Tibial nerve (tissue), 4 donors: ENCODE data around the gene AK9.

Experiments
- CTCF ChIP-seq, 5 experiments: fragments of 200-600 bp in 3 of 5; fragments of 450-650 bp in 2 of 5; sonication (generic) in 3 of 5; IDR thresholded peaks; one replicate each; pipeline ENCODE4 v1.5.1; 2016 to 2019; ENCODE audit warnings: antibody characterized with exemption in 5 of 5, mild to moderate bottlenecking in 3 of 5, moderate library complexity in 2 of 5
- EP300 ChIP-seq, 2 donors: sonication (generic); formaldehyde crosslinking; IDR thresholded peaks; one replicate each; pipeline ENCODE4 v1.6.1; 2017; ENCODE audit warnings: antibody characterized with exemption in 2 of 2, mild to moderate bottlenecking in 1 of 2
- POLR2A ChIP-seq, 2 donors: fragments of 450-650 bp; IDR thresholded peaks; one replicate each; pipeline ENCODE4 v1.6.1; 2017; ENCODE audit warnings: antibody characterized with exemption in 2 of 2, mild to moderate bottlenecking in 2 of 2, moderate library complexity in 2 of 2

- no peak for TF ChIP-seq CTCF (IDR thresholded peaks at IDR 0.05)
- no peak for TF ChIP-seq POLR2A (IDR thresholded peaks at IDR 0.05)
- TF ChIP-seq EP300 (IDR thresholded peaks at IDR 0.05), result no peak
Observed at GRCh38 chr6:109676724-109677123, 14.3 kb downstream of the AK9 start.
